Sigmoid colon (tissue), 3 donors: ENCODE results near the gene SPATA4.

Experiments used
- POLR2A ChIP-seq, 2 donors: fragments of 450-650 bp; IDR thresholded peaks; one replicate each; pipeline ENCODE4 v1.6.1; 2016; ENCODE audit warnings: antibody characterized with exemption in 2 of 2, mild to moderate bottlenecking in 2 of 2, moderate library complexity in 2 of 2
- TF ChIP-seq, protein P1 (sequence below), 4 experiments: fragments of 450-650 bp in 3 of 4; fragments of 200-600 bp in 1 of 4; IDR thresholded peaks; one replicate each; pipeline ENCODE4 v1.5.1; 2016 to 2019; ENCODE audit warnings: antibody characterized with exemption in 4 of 4, mild to moderate bottlenecking in 3 of 4, moderate library complexity in 2 of 4

DNA sequence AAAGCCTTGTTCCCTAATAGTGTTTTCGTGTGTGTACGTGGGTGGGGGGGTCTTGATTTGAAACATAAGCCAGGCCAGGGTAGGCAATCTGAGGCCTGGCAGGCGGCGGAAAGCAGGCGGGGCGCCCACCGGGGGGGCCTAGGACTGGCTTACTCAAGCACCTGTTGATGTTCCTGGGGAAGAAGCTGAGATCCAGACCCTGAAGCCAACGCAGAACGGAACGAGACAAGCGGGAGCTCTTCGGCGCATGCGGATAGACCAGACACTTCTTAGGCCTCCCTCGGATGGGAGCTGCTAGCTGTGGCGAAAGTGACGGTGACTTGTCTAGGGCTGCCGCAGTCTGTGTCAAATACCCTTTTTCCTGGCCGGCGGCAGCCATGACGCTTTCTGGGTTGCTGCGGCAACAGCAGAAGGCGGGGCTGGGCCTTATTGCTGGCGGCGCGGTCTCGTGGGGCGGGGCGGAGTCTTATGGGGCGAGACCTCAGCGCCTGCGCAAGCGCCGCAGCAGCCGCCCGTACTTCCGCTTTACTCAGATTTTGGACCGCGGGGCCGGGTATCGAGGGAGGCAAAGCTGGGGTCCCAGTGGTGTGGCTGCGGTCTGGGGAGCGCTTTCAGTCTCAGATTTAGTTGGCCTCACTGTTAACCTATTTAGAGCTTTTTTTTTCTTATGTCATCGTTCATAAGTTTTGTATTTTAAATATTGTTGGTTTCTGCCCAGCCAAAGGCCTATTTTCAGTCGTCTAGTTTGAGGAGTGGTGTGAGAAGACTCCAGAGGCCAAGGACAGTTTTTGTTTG is at the start of gene SPATA4:
- TF ChIP-seq, protein P1, sequence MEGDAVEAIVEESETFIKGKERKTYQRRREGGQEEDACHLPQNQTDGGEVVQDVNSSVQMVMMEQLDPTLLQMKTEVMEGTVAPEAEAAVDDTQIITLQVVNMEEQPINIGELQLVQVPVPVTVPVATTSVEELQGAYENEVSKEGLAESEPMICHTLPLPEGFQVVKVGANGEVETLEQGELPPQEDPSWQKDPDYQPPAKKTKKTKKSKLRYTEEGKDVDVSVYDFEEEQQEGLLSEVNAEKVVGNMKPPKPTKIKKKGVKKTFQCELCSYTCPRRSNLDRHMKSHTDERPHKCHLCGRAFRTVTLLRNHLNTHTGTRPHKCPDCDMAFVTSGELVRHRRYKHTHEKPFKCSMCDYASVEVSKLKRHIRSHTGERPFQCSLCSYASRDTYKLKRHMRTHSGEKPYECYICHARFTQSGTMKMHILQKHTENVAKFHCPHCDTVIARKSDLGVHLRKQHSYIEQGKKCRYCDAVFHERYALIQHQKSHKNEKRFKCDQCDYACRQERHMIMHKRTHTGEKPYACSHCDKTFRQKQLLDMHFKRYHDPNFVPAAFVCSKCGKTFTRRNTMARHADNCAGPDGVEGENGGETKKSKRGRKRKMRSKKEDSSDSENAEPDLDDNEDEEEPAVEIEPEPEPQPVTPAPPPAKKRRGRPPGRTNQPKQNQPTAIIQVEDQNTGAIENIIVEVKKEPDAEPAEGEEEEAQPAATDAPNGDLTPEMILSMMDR (IDR thresholded peaks at IDR 0.05) = no peak
- peak; percentile 45 to 52 for TF ChIP-seq POLR2A (IDR thresholded peaks at IDR 0.05)
